Measurements from ENCODE around the gene SRSF12. TPM values are rescaled to one million over a fixed set of nuclear protein-coding genes. Genes with fewer than 3 reads are reported as not detected.

Gene SRSF12
- total RNA-seq, 1 donor from 2014 or later: 12.1 TPM

- TF ChIP-seq, protein P1, sequence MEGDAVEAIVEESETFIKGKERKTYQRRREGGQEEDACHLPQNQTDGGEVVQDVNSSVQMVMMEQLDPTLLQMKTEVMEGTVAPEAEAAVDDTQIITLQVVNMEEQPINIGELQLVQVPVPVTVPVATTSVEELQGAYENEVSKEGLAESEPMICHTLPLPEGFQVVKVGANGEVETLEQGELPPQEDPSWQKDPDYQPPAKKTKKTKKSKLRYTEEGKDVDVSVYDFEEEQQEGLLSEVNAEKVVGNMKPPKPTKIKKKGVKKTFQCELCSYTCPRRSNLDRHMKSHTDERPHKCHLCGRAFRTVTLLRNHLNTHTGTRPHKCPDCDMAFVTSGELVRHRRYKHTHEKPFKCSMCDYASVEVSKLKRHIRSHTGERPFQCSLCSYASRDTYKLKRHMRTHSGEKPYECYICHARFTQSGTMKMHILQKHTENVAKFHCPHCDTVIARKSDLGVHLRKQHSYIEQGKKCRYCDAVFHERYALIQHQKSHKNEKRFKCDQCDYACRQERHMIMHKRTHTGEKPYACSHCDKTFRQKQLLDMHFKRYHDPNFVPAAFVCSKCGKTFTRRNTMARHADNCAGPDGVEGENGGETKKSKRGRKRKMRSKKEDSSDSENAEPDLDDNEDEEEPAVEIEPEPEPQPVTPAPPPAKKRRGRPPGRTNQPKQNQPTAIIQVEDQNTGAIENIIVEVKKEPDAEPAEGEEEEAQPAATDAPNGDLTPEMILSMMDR (IDR thresholded peaks at IDR 0.05; ENCODE audit: partially characterized antibody, unreplicated experiment): no peak
- H3K9me3 Mint-ChIP-seq (ENCODE audit: unreplicated experiment): no peaks in the 10 kb centered on the region
- H3K27ac Mint-ChIP-seq (ENCODE audit: unreplicated experiment): no peak overlapping the region
- no peak overlapping the region for H3K4me3 Mint-ChIP-seq (ENCODE audit: unreplicated experiment)
- no peaks in the 10 kb centered on the region for H3K27me3 Mint-ChIP-seq (ENCODE audit: unreplicated experiment)
- no peaks in the 10 kb centered on the region for H3K4me1 Mint-ChIP-seq (ENCODE audit: low read depth, unreplicated experiment)
- H3K36me3 Mint-ChIP-seq (ENCODE audit: unreplicated experiment): no peaks in the 10 kb centered on the region
- no peak for DNase-seq
Observed at GRCh38 chr6:89050155-89050554, 67.7 kb downstream of the SRSF12 start.

- H3K9me3 Mint-ChIP-seq (ENCODE audit: unreplicated experiment): no peaks in the 10 kb centered on the region
- no peak for DNase-seq
- no peaks in the 10 kb centered on the region for H3K27me3 Mint-ChIP-seq (ENCODE audit: unreplicated experiment)
- H3K27ac Mint-ChIP-seq (ENCODE audit: unreplicated experiment): no peak overlapping the region
- no peaks in the 10 kb centered on the region for H3K4me1 Mint-ChIP-seq (ENCODE audit: low read depth, unreplicated experiment)
- TF ChIP-seq, protein P1 (IDR thresholded peaks at IDR 0.05; ENCODE audit: partially characterized antibody, unreplicated experiment): no peak
- H3K4me3 Mint-ChIP-seq (ENCODE audit: unreplicated experiment): no peak overlapping the region
- no peaks in the 10 kb centered on the region for H3K36me3 Mint-ChIP-seq (ENCODE audit: unreplicated experiment)
Observed at GRCh38 chr6:89048985-89049384, 68.9 kb downstream of the SRSF12 start.

DNA sequence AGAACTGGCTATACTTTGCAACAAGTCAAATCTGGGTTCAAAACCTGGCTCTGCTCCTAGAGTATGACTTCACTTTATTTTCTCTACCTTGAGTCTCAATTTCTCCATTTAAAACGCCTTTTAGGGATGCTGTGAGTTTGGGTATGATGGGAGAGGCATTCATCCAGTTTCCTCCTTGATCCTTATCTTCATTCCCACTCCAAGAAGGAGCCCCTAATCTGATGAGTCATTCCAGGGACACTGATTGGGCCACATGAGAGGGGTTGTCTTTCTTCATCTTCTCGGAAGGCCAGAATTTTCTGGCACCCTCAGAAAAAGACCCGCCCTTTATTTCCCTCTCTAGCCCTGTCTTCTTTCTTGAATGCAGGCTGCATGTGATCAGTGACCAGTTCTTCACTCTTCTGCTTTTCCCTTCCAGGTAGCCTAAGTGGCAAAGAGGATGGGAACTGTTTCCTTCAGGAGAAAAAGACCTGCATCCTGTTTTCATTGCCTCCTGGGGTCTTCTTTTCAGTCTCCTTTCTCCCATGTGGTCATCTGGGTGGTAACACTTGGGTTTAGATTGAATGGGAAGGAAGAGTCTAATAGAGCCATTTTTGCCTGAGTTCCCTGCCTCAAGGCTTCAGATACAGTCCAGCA, 69.5 kb downstream of the SRSF12 start:
- H3K4me1 Mint-ChIP-seq (ENCODE audit: low read depth, unreplicated experiment): no peaks in the 10 kb centered on the region
- TF ChIP-seq, protein P1 (IDR thresholded peaks at IDR 0.05; ENCODE audit: partially characterized antibody, unreplicated experiment): no peak
- no peaks in the 10 kb centered on the region for H3K27me3 Mint-ChIP-seq (ENCODE audit: unreplicated experiment)
- no peaks in the 10 kb centered on the region for H3K36me3 Mint-ChIP-seq (ENCODE audit: unreplicated experiment)
- no peak overlapping the region for H3K27ac Mint-ChIP-seq (ENCODE audit: unreplicated experiment)
- H3K9me3 Mint-ChIP-seq (ENCODE audit: unreplicated experiment): no peaks in the 10 kb centered on the region
- no peak for DNase-seq
- H3K4me3 Mint-ChIP-seq (ENCODE audit: unreplicated experiment): no peak overlapping the region

DNA sequence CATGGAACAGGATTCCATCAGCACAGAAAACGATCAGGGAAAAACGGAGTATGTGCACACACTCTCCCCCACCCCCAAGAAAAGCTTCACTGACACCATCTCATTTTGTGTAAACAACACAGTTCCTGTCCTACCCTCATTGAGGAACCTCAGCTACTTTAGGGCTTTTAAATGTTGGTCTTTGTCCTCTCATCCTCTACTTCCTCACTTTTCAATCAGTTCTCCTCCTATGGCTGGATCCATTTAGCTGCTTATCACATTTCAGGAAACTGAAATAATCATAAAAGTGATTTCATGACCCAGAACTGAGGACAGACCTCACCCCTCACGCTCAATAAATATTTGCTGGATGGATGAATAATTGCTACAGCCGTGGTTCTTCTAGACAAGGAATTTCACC, 70.4 kb downstream of the SRSF12 start:
- TF ChIP-seq, protein P1 (IDR thresholded peaks at IDR 0.05; ENCODE audit: partially characterized antibody, unreplicated experiment): no peak
- Mint-ChIP-seq H3K4me1 (ENCODE audit: low read depth, unreplicated experiment) (no peaks in the 10 kb centered on the region), H3K36me3 (ENCODE audit: unreplicated experiment) (no peaks in the 10 kb centered on the region), H3K4me3 (ENCODE audit: unreplicated experiment) (no peak overlapping the region), H3K27me3 (ENCODE audit: unreplicated experiment) (no peaks in the 10 kb centered on the region), H3K27ac (ENCODE audit: unreplicated experiment) (no peak overlapping the region), H3K9me3 (ENCODE audit: unreplicated experiment) (no peaks in the 10 kb centered on the region)
- DNase-seq: no peak

Other genes with a start within 250 kb of the SRSF12 start
- 23.9 TPM for gene RNGTT, start 154.5 kb downstream of the SRSF12 start, total RNA-seq (ENCODE audit: unreplicated experiment)
- gene PNRC1, start 37.3 kb downstream of the SRSF12 start, total RNA-seq (ENCODE audit: unreplicated experiment): 91.4 TPM
- gene PM20D2, start 28.0 kb upstream of the SRSF12 start, total RNA-seq (ENCODE audit: unreplicated experiment): 0.56 TPM
- gene GABRR1, start 99.3 kb upstream of the SRSF12 start, total RNA-seq (ENCODE audit: unreplicated experiment): not detected
- 0.49 TPM for gene GABRR2, start 197.2 kb upstream of the SRSF12 start, total RNA-seq (ENCODE audit: unreplicated experiment)
- gene UBE2J1, start 234.7 kb upstream of the SRSF12 start, total RNA-seq (ENCODE audit: unreplicated experiment): 31.5 TPM

All from glutamatergic neuron (in vitro differentiated cells).